Ishikawa (cell line): Measurements from ENCODE around the gene TCHP.

Experiments used
- CEBPB ChIP-seq: IDR thresholded peaks from 2 replicates; pipeline ENCODE4 v1.6.1; 2012
- CREB1 ChIP-seq: IDR thresholded peaks from 2 replicates; pipeline ENCODE4 v1.6.1; 2012; ENCODE audit warnings: low read depth
- EP300 ChIP-seq: IDR thresholded peaks from 2 replicates; pipeline ENCODE4 v1.6.1; 2012; ENCODE audit warnings: borderline replicate concordance
- FOXM1 ChIP-seq: IDR thresholded peaks from 2 replicates; pipeline ENCODE4 v1.6.1; 2012; ENCODE audit warnings: low read depth, borderline replicate concordance
- RAD21 ChIP-seq: IDR thresholded peaks from 2 replicates; pipeline ENCODE4 v1.6.1; 2012; ENCODE audit warnings: low read depth
- TAF1 ChIP-seq: IDR thresholded peaks from 2 replicates; pipeline ENCODE4 v1.6.1; 2012; ENCODE audit warnings: low read depth, mild to moderate bottlenecking
- ZBTB7A ChIP-seq: IDR thresholded peaks from 2 replicates; pipeline ENCODE4 v1.6.1; 2012; ENCODE audit warnings: low read depth
- TF ChIP-seq, protein P1 (sequence below): IDR thresholded peaks from 2 replicates; pipeline ENCODE4 v1.6.1; 2012

GRCh38 chr12:109959411-109960093 lies 59.5 kb downstream of the TCHP start:
- TF ChIP-seq FOXM1 (no peak), CREB1 (no peak), EP300 (no peak), RAD21 (no peak), CEBPB (no peak), TAF1 (no peak), ZBTB7A (no peak)
- TF ChIP-seq, protein P1, sequence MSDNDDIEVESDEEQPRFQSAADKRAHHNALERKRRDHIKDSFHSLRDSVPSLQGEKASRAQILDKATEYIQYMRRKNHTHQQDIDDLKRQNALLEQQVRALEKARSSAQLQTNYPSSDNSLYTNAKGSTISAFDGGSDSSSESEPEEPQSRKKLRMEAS: no peak
